IMR-90 (cell line): ENCODE results near the gene MAGI2. TPM values are rescaled to one million over a fixed set of nuclear protein-coding genes. Genes with fewer than 3 reads are reported as not detected.

Experiments
- ATAC-seq: fragments of 200-7000 bp; cut with Tn5 transposase; 2 replicates; pipeline ENCODE4 v1.9.1; 2020; ENCODE audit warnings: low read depth, mild to moderate bottlenecking, moderate library complexity
- BruUV-seq: library from RNA; stranded (reverse); fragments of 400-500 nt; replicated peaks from 2 replicates; lab custom pipeline; 2021; lab: Mats Ljungman, UMichigan
- CTCF ChIA-PET: fragments of 300-600 bp; formaldehyde crosslinking; extraction: SDS; loops from one replicate; lab custom pipeline; 2021; ENCODE audit warnings: antibody characterized with exemption; lab: Yijun Ruan, JAX
- POLR2A ChIA-PET: fragments of 300-600 bp; sonication (Branson Sonifier 250); formaldehyde crosslinking; loops from one replicate; lab custom pipeline; 2022; ENCODE audit warnings: antibody characterized with exemption; ENCODE audit not compliant: unreplicated experiment; lab: Charles Lee
- DNase-seq: peaks from one replicate; pipeline ENCODE4 v3.0.0; 2013
- H2AFZ ChIP-seq: replicated peaks from 2 replicates; pipeline ENCODE3; 2013; ENCODE audit warnings: low read length, mild to moderate bottlenecking; ENCODE audit not compliant: poor library complexity
- H2AK5ac ChIP-seq: 2 replicates; pipeline ENCODE4 v1.6.1; 2013; ENCODE audit warnings: low read depth, low read length, inconsistent platforms
- H2AK9ac ChIP-seq: replicated peaks from 2 replicates; pipeline ENCODE3; 2013; ENCODE audit warnings: mild to moderate bottlenecking, low read depth, low read length, moderate library complexity; ENCODE audit not compliant: poor library complexity
- H2BK120ac ChIP-seq: 2 replicates; pipeline ENCODE4 v1.6.1; 2013; ENCODE audit warnings: low read depth, low read length, inconsistent platforms
- H2BK15ac ChIP-seq: 3 replicates; pipeline ENCODE4 v1.6.1; 2013; ENCODE audit warnings: low read depth, low read length, inconsistent platforms
- H2BK20ac ChIP-seq: 2 replicates; pipeline ENCODE4 v1.6.1; 2013; ENCODE audit warnings: low read depth, mild to moderate bottlenecking, inconsistent platforms, low read length, moderate library complexity
- H2BK5ac ChIP-seq: 2 replicates; pipeline ENCODE4 v1.6.1; 2013; ENCODE audit warnings: mild to moderate bottlenecking, low read depth, low read length, inconsistent platforms; ENCODE audit not compliant: poor library complexity, severe bottlenecking
- H3K14ac ChIP-seq: replicated peaks from 2 replicates; pipeline ENCODE4 v1.6.1; 2013; ENCODE audit warnings: low read depth, low read length, inconsistent platforms
- H3K18ac ChIP-seq: 2 replicates; pipeline ENCODE4 v1.6.1; 2013; ENCODE audit warnings: low read depth, low read length, control low read depth
- H3K23ac ChIP-seq: 2 replicates; pipeline ENCODE4 v1.6.1; 2013; ENCODE audit warnings: low read depth, low read length, inconsistent platforms
- H3K27ac ChIP-seq: 2 replicates; pipeline ENCODE4 v1.5.1; 2013; ENCODE audit warnings: mild to moderate bottlenecking, control low read depth, low read length; ENCODE audit not compliant: insufficient read depth
- H3K27me3 ChIP-seq: 2 replicates; pipeline ENCODE4 v1.6.1; 2013; ENCODE audit warnings: low read length; ENCODE audit not compliant: control insufficient read depth, insufficient read depth
- H3K36me3 ChIP-seq: 2 replicates; pipeline ENCODE4 v1.6.1; 2013; ENCODE audit warnings: low read length, mixed read lengths; ENCODE audit not compliant: control insufficient read depth, insufficient read depth
- H3K4ac ChIP-seq: 2 replicates; pipeline ENCODE4 v1.6.1; 2013; ENCODE audit warnings: low read depth, low read length, inconsistent platforms
- H3K4me1 ChIP-seq: 2 replicates; pipeline ENCODE4 v1.6.1; 2013; ENCODE audit warnings: low read length, mixed read lengths; ENCODE audit not compliant: control insufficient read depth, insufficient read depth
- H3K4me2 ChIP-seq: 2 replicates; pipeline ENCODE4 v1.6.1; 2013; ENCODE audit warnings: low read depth, mild to moderate bottlenecking, control low read depth, low read length, moderate library complexity
- H3K4me3 ChIP-seq: 2 replicates; pipeline ENCODE4 v1.5.1; 2013; ENCODE audit warnings: low read depth, mild to moderate bottlenecking, control low read depth, low read length, moderate library complexity; ENCODE audit not compliant: insufficient read depth
- H3K56ac ChIP-seq: 2 replicates; pipeline ENCODE4 v1.6.1; 2013; ENCODE audit warnings: low read length, inconsistent platforms; ENCODE audit not compliant: insufficient read depth; ENCODE audit errors: extremely low read depth
- H3K79me1 ChIP-seq, 2 experiments: 2 replicates each; pipeline ENCODE4 v1.6.1; 2013; ENCODE audit warnings: low read length in 2 of 2, inconsistent platforms in 1 of 2, low read depth in 1 of 2
- H3K9ac ChIP-seq: 2 replicates; pipeline ENCODE4 v1.6.1; 2013; ENCODE audit warnings: low read depth, low read length, control low read depth
- H3K9me1 ChIP-seq: 2 replicates; pipeline ENCODE4 v1.6.1; 2013; ENCODE audit warnings: low read length, inconsistent platforms; ENCODE audit not compliant: insufficient read depth
- H3K9me3 ChIP-seq: 2 replicates; pipeline ENCODE4 v1.6.1; 2013; ENCODE audit warnings: low read length; ENCODE audit not compliant: control insufficient read depth, insufficient read depth
- H4K20me1 ChIP-seq: 2 replicates; pipeline ENCODE4 v1.6.1; 2013; ENCODE audit warnings: low read length, inconsistent platforms; ENCODE audit not compliant: insufficient read depth
- H4K5ac ChIP-seq: 2 replicates; pipeline ENCODE4 v1.6.1; 2013; ENCODE audit warnings: mild to moderate bottlenecking, low read depth, low read length, control low read depth
- H4K8ac ChIP-seq, 2 experiments: 2 replicates each; pipeline ENCODE4 v1.6.1; 2013; ENCODE audit warnings: low read depth in 2 of 2, low read length in 2 of 2, control low read depth in 1 of 2, inconsistent platforms in 1 of 2
- H4K91ac ChIP-seq: 2 replicates; pipeline ENCODE4 v1.6.1; 2013; ENCODE audit warnings: low read depth, low read length, inconsistent platforms; ENCODE audit not compliant: insufficient read depth
- MAFK ChIP-seq: IDR thresholded peaks from 2 replicates; pipeline ENCODE4 v1.6.1; 2012; ENCODE audit warnings: low read depth, low read length, improper control_type of control experiment
- MAZ ChIP-seq: IDR thresholded peaks from 2 replicates; pipeline ENCODE4 v1.6.1; 2012; ENCODE audit warnings: low read depth, mild to moderate bottlenecking, low read length, improper control_type of control experiment, moderate library complexity, borderline replicate concordance
- WGBS, 2 experiments: methylation state at CpG; one replicate each; pipeline versions ENCODE4 v1.1.5 to v1.1.7; 2013; ENCODE audit warnings: missing lambda C conversion rate in 2 of 2; ENCODE audit not compliant: insufficient read length in 1 of 2; ENCODE audit errors: extremely low coverage in 2 of 2; 5-methylcytosine and 5-hydroxymethylcytosine counted together
- dilution Hi-C: fragments of 300-500 bp; cut with HindIII; formaldehyde crosslinking; loops from one replicate; pipeline ENCODE4 v1.14.3; 2018; ENCODE audit warnings: low sequenced_read_pairs; ENCODE audit not compliant: unreplicated experiment
- in situ Hi-C: fragments of 300-500 bp; cut with MboI; formaldehyde crosslinking; loops from 3 replicates; pipeline ENCODE4 v1.14.3; 2019; ENCODE audit warnings: low sequenced_read_pairs, inconsistent platforms, mixed read lengths
- intact Hi-C: fragments of 100-400 bp; cut with micrococcal nuclease; formaldehyde crosslinking; loops from 2 replicates; pipeline ENCODE4 v1.10.0; 2022
- polyA plus RNA-seq, 3 experiments: library from polyadenylated mRNA; depleted of rRNA; stranded (reverse); fragments of >200 nt; gene quantifications; 2 replicates each; pipeline ENCODE4 v1.2.3, GENCODE V29; 2012; ENCODE audit warnings: low replicate concordance in 1 of 3
- total RNA-seq: library from RNA; depleted of rRNA; stranded (reverse); fragments of >200 nt; gene quantifications from 2 replicates; pipeline ENCODE4 v1.2.3, GENCODE V29; 2012

Gene MAGI2
- total and polyA plus RNA-seq, 2 of the 4 experiments (the other 2 are of a cell fraction) = 2.5 to 17.9 TPM

DNA sequence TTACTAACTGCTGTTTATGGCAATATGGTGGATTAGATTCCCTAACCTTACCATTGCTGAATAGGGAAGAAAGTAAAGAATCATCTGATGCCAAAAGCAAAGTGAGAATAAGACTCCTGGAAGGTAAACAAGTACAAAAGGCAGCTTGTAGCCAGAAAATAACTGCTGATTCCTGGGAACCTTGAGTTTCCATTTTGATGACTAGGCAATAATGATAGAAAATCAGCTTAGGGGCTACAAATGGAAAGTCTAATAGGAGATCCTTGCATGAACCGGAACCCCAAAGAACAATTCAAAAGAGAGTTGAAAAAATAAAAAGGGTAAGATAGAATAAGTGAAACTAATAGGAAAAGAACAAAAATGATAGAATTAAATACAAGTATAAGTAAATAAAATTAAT is 1338.5 kb downstream of the MAGI2 start:
- dilution Hi-C loops = no loop called here

More for the DNA sequence above, 1338.5 kb downstream of the MAGI2 start:
- H3K9me3 ChIP-seq = no peaks in the 10 kb centered on the region
- CTCF ChIA-PET = interaction anchor here (0.6 kb wide), 1 partner anchor 28 kb away, joined by 8 read pairs; no protein-coding TSS in a partner anchor
- H2AK9ac ChIP-seq = no peak overlapping the region
- H4K5ac ChIP-seq = no peak overlapping the region
- no peak overlapping the region for H3K27ac ChIP-seq
- H4K91ac ChIP-seq = no peak overlapping the region
- H2BK120ac ChIP-seq = no peak overlapping the region
- WGBS, 2 experiments = no CpG with 5 or more reads among the region's 1 CpG
- H4K8ac ChIP-seq = no peak overlapping the region
- no peak overlapping the region for H3K4ac ChIP-seq
- H3K9ac ChIP-seq = no peak overlapping the region
- in situ Hi-C loops = no loop called here
- no peaks in the 10 kb centered on the region for H3K27me3 ChIP-seq
- DNase-seq = no peak
- no peak overlapping the region for H3K4me3 ChIP-seq
- no peak overlapping the region for H3K14ac ChIP-seq
- H3K4me1 ChIP-seq = 0 out of 2 replicates have a peak, but pooled peaks cover 2% of the 10 kb centered on the region
- H3K4me2 ChIP-seq = no peak overlapping the region
- no TSS peak for BruUV-seq
- H3K36me3 ChIP-seq = no peaks in the 10 kb centered on the region
- no peak overlapping the region for H2BK15ac ChIP-seq
- no peaks in the 10 kb centered on the region; a peak in 1 of 4 replicates for H3K79me1 ChIP-seq
- peaks cover 6% of the 10 kb centered on the region; the same call in 1 of the 2 replicates for H3K9me1 ChIP-seq
- peak; percentile 97 for TF ChIP-seq MAFK
- TF ChIP-seq MAZ = no peak
- POLR2A ChIA-PET = no interaction called here
- H4K20me1 ChIP-seq = no peaks in the 10 kb centered on the region
- no peak overlapping the region for H2AFZ ChIP-seq
- no peak overlapping the region for H2AK5ac ChIP-seq
- no peak overlapping the region for H3K23ac ChIP-seq
- intact Hi-C loops = no loop called here
- H3K56ac ChIP-seq = no peak overlapping the region
- H2BK20ac ChIP-seq = no peak overlapping the region
- no peak overlapping the region for H2BK5ac ChIP-seq
- no peak for ATAC-seq
- no peak overlapping the region for H3K18ac ChIP-seq
